ENCODE data around the gene ESRRG.
"Not testable (repeated sequence)": the region's sequence is repeated elsewhere in the genome, so short reads cannot be mapped to it uniquely, and the experiment has no call there.

ESRRG gene

GRCh38 chr1:216705676-216706075 lies 17.6 kb downstream of the ESRRG start:
- DNase-seq (ENCODE audit: low spot score) (no peak), FAIRE-seq (no peak)

- not testable (repeated sequence) for FAIRE-seq; DNase-seq (ENCODE audit: low spot score)
These were observed 19.2 kb downstream of the ESRRG start for GRCh38 chr1:216704065-216704464.

GRCh38 chr1:216702170-216702569 lies 21.1 kb downstream of the ESRRG start:
- FAIRE-seq: no peak
- no peak for DNase-seq (ENCODE audit: low spot score)

GRCh38 chr1:216700779-216701178 lies 22.4 kb downstream of the ESRRG start:
- FAIRE-seq (no peak), DNase-seq (ENCODE audit: low spot score) (no peak)

- no peak for FAIRE-seq
- no peak for DNase-seq (ENCODE audit: low spot score)
These were observed 31.5 kb downstream of the ESRRG start for GRCh38 chr1:216691710-216692109.

GRCh38 chr1:216690603-216691002 lies 32.6 kb downstream of the ESRRG start:
- DNase-seq (ENCODE audit: low spot score) (no peak), FAIRE-seq (no peak)

GRCh38 chr1:216688127-216688657 lies 35.0 kb downstream of the ESRRG start:
- FAIRE-seq: no peak
- DNase-seq (ENCODE audit: low spot score): no peak

- no peak for DNase-seq (ENCODE audit: low spot score)
- FAIRE-seq: no peak
These were observed 36.1 kb downstream of the ESRRG start for GRCh38 chr1:216686860-216687766.

GRCh38 chr1:216682752-216683151 lies 40.5 kb downstream of the ESRRG start:
- DNase-seq (ENCODE audit: low spot score) (no peak), FAIRE-seq (no peak)

- no peak for FAIRE-seq
- DNase-seq (ENCODE audit: low spot score): no peak
These were observed 44.1 kb downstream of the ESRRG start for GRCh38 chr1:216679108-216679507.

- FAIRE-seq: no peak
These were observed 52.9 kb downstream of the ESRRG start for GRCh38 chr1:216670118-216670883.

GRCh38 chr1:216666441-216666840 lies 56.8 kb downstream of the ESRRG start:
- FAIRE-seq (no peak), DNase-seq (ENCODE audit: low spot score) (no peak)

More at GRCh38 chr1:216670118-216670883, 52.9 kb downstream of the ESRRG start:
- DNase-seq (ENCODE audit: low spot score): no peak

GRCh38 chr1:216665856-216666255 lies 57.4 kb downstream of the ESRRG start:
- FAIRE-seq (no peak), DNase-seq (ENCODE audit: low spot score) (no peak)

GRCh38 chr1:216665406-216665805 lies 57.8 kb downstream of the ESRRG start:
- no peak for FAIRE-seq

GRCh38 chr1:216662681-216663080 lies 60.5 kb downstream of the ESRRG start:
- no peak for FAIRE-seq

More at GRCh38 chr1:216665406-216665805, 57.8 kb downstream of the ESRRG start:
- no peak for DNase-seq (ENCODE audit: low spot score)

GRCh38 chr1:216660561-216660960 lies 62.7 kb downstream of the ESRRG start:
- DNase-seq (ENCODE audit: low spot score) (no peak), FAIRE-seq (no peak)

More at GRCh38 chr1:216662681-216663080, 60.5 kb downstream of the ESRRG start:
- DNase-seq (ENCODE audit: low spot score): no peak

GRCh38 chr1:216653001-216653400 lies 70.2 kb downstream of the ESRRG start:
- FAIRE-seq (no peak), DNase-seq (ENCODE audit: low spot score) (no peak)

GRCh38 chr1:216651826-216652418 lies 71.3 kb downstream of the ESRRG start:
- FAIRE-seq (no peak), DNase-seq (ENCODE audit: low spot score) (no peak)

- no peak for FAIRE-seq
- no peak for DNase-seq (ENCODE audit: low spot score)
These were observed 80.1 kb downstream of the ESRRG start for GRCh38 chr1:216643176-216643575.

- DNase-seq (ENCODE audit: low spot score) (no peak), FAIRE-seq (no peak)
These were observed 81.4 kb downstream of the ESRRG start for GRCh38 chr1:216641669-216642460.

- DNase-seq (ENCODE audit: low spot score): no peak
- no peak for FAIRE-seq
These were observed 83.1 kb downstream of the ESRRG start for GRCh38 chr1:216640100-216640499.
